CD14-positive monocyte (primary cell): ENCODE measurements around the gene NEMP2. TPM values are rescaled to one million over a fixed set of nuclear protein-coding genes. Genes with fewer than 3 reads are reported as not detected.
A peak's percentile ranks its signal among the peaks of the same experiment; 100 is the strongest.

Source experiments
- DNase-seq, 3 donors: peaks; one replicate each; pipeline ENCODE4 v3.0.0-alpha.2; 2011 to 2022
- H2AFZ ChIP-seq: 2 replicates; pipeline ENCODE4 v1.6.0; 2012; ENCODE audit warnings: mild to moderate bottlenecking, low read depth, low read length, inconsistent platforms; ENCODE audit not compliant: insufficient read depth, poor library complexity, severe bottlenecking
- H3K27ac ChIP-seq, 2 donors: 1 replicate in 1 of 2; 2 replicates in 1 of 2; pipeline ENCODE4 v1.5.1; 2012 to 2013; ENCODE audit warnings: low read length in 2 of 2, control low read depth in 1 of 2, inconsistent platforms in 1 of 2, low read depth in 1 of 2, mild to moderate bottlenecking in 1 of 2
- H3K27me3 ChIP-seq, 2 donors: one replicate each; pipeline versions ENCODE4 v1.6.0 to v1.6.1; 2011 to 2013; ENCODE audit warnings: low read length in 2 of 2; ENCODE audit not compliant: control insufficient read depth in 2 of 2, insufficient read depth in 2 of 2
- H3K36me3 ChIP-seq, 2 donors: replicated peaks in 1 of 2; 1 replicate in 1 of 2; 2 replicates in 1 of 2; pipeline versions ENCODE4 v1.5.1 to v1.6.1; 2012 to 2013; ENCODE audit warnings: low read length in 2 of 2, control low read depth in 1 of 2, inconsistent platforms in 1 of 2, mild to moderate bottlenecking in 1 of 2; ENCODE audit not compliant: insufficient read depth in 2 of 2, control insufficient read depth in 1 of 2
- H3K4me1 ChIP-seq, 2 donors: 1 replicate in 1 of 2; 2 replicates in 1 of 2; pipeline versions ENCODE4 v1.5.1 to v1.6.1; 2012 to 2013; ENCODE audit warnings: low read length in 2 of 2, control low read depth in 1 of 2, inconsistent platforms in 1 of 2, mild to moderate bottlenecking in 1 of 2, moderate library complexity in 1 of 2; ENCODE audit not compliant: insufficient read depth in 2 of 2, control insufficient read depth in 1 of 2
- H3K4me2 ChIP-seq: replicated peaks from 2 replicates; pipeline ENCODE3; 2012; ENCODE audit warnings: low read length, moderate library complexity, mild to moderate bottlenecking; ENCODE audit not compliant: poor library complexity, severe bottlenecking; ENCODE audit errors: extremely low read depth
- H3K4me3 ChIP-seq, 3 experiments: fragments of 200-600 bp in 1 of 3; sonication (generic) in 1 of 3; replicated peaks in 1 of 3; 1 replicate in 2 of 3; 2 replicates in 1 of 3; pipeline ENCODE4 v1.5.1; 2011 to 2013; ENCODE audit warnings: low read length in 3 of 3, mild to moderate bottlenecking in 3 of 3, control low read depth in 2 of 3, low read depth in 2 of 3, inconsistent platforms in 1 of 3, moderate library complexity in 1 of 3
- H3K79me2 ChIP-seq: 2 replicates; pipeline ENCODE4 v1.6.0; 2012; ENCODE audit warnings: mild to moderate bottlenecking, control low read depth, inconsistent platforms, low read length, moderate library complexity; ENCODE audit not compliant: insufficient read depth
- H3K9ac ChIP-seq: 2 replicates; pipeline ENCODE4 v1.6.0; 2017; ENCODE audit warnings: low read length, mild to moderate bottlenecking; ENCODE audit not compliant: insufficient read depth, poor library complexity, severe bottlenecking
- H3K9me3 ChIP-seq, 2 donors: replicated peaks in 1 of 2; 1 replicate in 1 of 2; 2 replicates in 1 of 2; pipeline versions ENCODE4 v1.5.1 to v1.6.1; 2012 to 2013; ENCODE audit warnings: low read length in 2 of 2, control low read depth in 1 of 2; ENCODE audit not compliant: control insufficient read depth in 1 of 2, insufficient read depth in 1 of 2
- H4K20me1 ChIP-seq: 2 replicates; pipeline ENCODE4 v1.6.0; 2012; ENCODE audit warnings: mild to moderate bottlenecking, low read length, control low read depth, moderate library complexity; ENCODE audit not compliant: insufficient read depth
- H3K27ac Mint-ChIP-seq, 7 donors: one replicate each; pipeline ENCODE4 v1.8.0; 2020; ENCODE audit warnings: mild to moderate bottlenecking in 7 of 7, mixed read lengths in 7 of 7, moderate library complexity in 6 of 7, inconsistent platforms in 2 of 7
- H3K27me3 Mint-ChIP-seq, 3 donors: one replicate each; pipeline ENCODE4 v1.8.0; 2021 to 2022; ENCODE audit warnings: low read depth in 3 of 3, mild to moderate bottlenecking in 3 of 3, mixed read lengths in 3 of 3, moderate library complexity in 3 of 3, inconsistent platforms in 1 of 3
- H3K36me3 Mint-ChIP-seq, 2 donors: one replicate each; pipeline ENCODE4 v1.8.0; 2020; ENCODE audit warnings: mixed read lengths in 2 of 2, inconsistent platforms in 1 of 2, mild to moderate bottlenecking in 1 of 2
- H3K4me1 Mint-ChIP-seq: one replicate; pipeline ENCODE4 v1.8.0; 2020; ENCODE audit warnings: mild to moderate bottlenecking, mixed read lengths
- H3K4me3 Mint-ChIP-seq, 2 donors: one replicate each; pipeline ENCODE4 v1.8.0; 2020; ENCODE audit warnings: mild to moderate bottlenecking in 2 of 2, mixed read lengths in 2 of 2, moderate library complexity in 1 of 2
- H3K9me3 Mint-ChIP-seq, 7 donors: one replicate each; pipeline ENCODE4 v1.8.0; 2020 to 2022; ENCODE audit warnings: mixed read lengths in 7 of 7, mild to moderate bottlenecking in 6 of 7, moderate library complexity in 6 of 7, inconsistent platforms in 2 of 7
- WGBS: methylation state at CpG from one replicate; pipeline ENCODE4 v1.1.5; 2013; ENCODE audit warnings: missing lambda C conversion rate; ENCODE audit not compliant: insufficient coverage; 5-methylcytosine and 5-hydroxymethylcytosine counted together
- intact Hi-C, 2 donors: fragments of 100-400 bp; cut with micrococcal nuclease; formaldehyde crosslinking; loops; one replicate each; pipeline versions ENCODE4 v1.15.0 to v1.15.1; 2023
- polyA plus RNA-seq, 3 donors: library from polyadenylated mRNA; depleted of rRNA in 1 of 3; unstranded in 2 of 3; stranded (reverse) in 1 of 3; fragments of 300-500 nt in 2 of 3; fragments of >200 nt in 1 of 3; fragmentation: Illumina TruSeq in 2 of 3; gene quantifications; 1 replicate in 2 of 3; 2 replicates in 1 of 3; pipeline ENCODE4 v1.2.3, GENCODE V29; 2012 to 2021
- TF ChIP-seq, protein P1 (sequence below): fragments of 200-600 bp; IDR thresholded peaks from one replicate; pipeline ENCODE4 v1.8.0; 2022; ENCODE audit warnings: antibody characterized with exemption, mild to moderate bottlenecking

The NEMP2 gene
- polyA plus RNA-seq, 3 donors = 0.44 to 2.5 (median 1.5) TPM

DNA sequence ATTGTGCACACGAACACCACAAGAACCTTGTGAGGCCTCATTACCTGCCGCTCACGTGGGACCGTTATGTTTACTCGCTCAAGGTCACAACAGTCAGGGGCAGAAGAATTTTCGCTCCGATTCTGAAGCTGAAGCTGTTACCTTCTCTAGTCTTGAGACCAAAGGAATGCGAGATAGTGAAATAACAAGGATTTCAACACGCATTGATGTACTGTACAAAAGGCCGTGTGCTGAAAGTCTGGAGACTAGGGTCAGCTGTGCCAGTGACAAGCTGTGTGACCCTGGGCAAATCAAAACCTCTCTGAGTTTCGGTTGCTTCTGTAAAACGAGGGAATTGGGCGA, 583 bp downstream of the NEMP2 start:
- no peaks in the 10 kb centered on the region for H3K27me3 Mint-ChIP-seq
- TF ChIP-seq, protein P1, sequence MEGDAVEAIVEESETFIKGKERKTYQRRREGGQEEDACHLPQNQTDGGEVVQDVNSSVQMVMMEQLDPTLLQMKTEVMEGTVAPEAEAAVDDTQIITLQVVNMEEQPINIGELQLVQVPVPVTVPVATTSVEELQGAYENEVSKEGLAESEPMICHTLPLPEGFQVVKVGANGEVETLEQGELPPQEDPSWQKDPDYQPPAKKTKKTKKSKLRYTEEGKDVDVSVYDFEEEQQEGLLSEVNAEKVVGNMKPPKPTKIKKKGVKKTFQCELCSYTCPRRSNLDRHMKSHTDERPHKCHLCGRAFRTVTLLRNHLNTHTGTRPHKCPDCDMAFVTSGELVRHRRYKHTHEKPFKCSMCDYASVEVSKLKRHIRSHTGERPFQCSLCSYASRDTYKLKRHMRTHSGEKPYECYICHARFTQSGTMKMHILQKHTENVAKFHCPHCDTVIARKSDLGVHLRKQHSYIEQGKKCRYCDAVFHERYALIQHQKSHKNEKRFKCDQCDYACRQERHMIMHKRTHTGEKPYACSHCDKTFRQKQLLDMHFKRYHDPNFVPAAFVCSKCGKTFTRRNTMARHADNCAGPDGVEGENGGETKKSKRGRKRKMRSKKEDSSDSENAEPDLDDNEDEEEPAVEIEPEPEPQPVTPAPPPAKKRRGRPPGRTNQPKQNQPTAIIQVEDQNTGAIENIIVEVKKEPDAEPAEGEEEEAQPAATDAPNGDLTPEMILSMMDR = no peak
- peak overlapping the region; percentile 94 to 95 for H3K4me3 Mint-ChIP-seq
- peaks cover 41% of the 10 kb centered on the region for H3K4me1 Mint-ChIP-seq
- Histone ChIP-seq H3K9me3 (peaks cover 5 to 8% of the 10 kb centered on the region in 2 donors), H3K9ac (peak overlapping the region; percentile 87), H3K27ac (peak overlapping the region; percentile 59 to 95), H3K4me1 (peaks cover 28 to 41% of the 10 kb centered on the region in 2 donors), H3K27me3 (no peaks in the 10 kb centered on the region), H3K79me2 (peaks cover 20% of the 10 kb centered on the region), H3K36me3 (no peaks in the 10 kb centered on the region), H4K20me1 (no peaks in the 10 kb centered on the region), H3K4me3 (peak overlapping the region; percentile 72 to 98 (median 87)), H2AFZ (peak overlapping the region; percentile 94), H3K4me2 (peak overlapping the region; percentile 86)
- H3K36me3 Mint-ChIP-seq = peaks cover 0 to 3% of the 10 kb centered on the region in 2 donors
- intact Hi-C loops = loop anchor here (5.0 to 10.0 kb wide), 2 partner anchors 111 to 113 kb away; partner anchors contain the start of gene NAB1 (in 2 of the 2)
- H3K9me3 Mint-ChIP-seq = peaks cover 11 to 23% (median 15%) of the 10 kb centered on the region in 7 donors
- peak overlapping the region; percentile 91 to 97 (median 96) for H3K27ac Mint-ChIP-seq
- peak in 1 of 3 donors; percentile 12 for DNase-seq
- 6% methylated on average over 13 of the region's 13 CpGs for WGBS

DNA sequence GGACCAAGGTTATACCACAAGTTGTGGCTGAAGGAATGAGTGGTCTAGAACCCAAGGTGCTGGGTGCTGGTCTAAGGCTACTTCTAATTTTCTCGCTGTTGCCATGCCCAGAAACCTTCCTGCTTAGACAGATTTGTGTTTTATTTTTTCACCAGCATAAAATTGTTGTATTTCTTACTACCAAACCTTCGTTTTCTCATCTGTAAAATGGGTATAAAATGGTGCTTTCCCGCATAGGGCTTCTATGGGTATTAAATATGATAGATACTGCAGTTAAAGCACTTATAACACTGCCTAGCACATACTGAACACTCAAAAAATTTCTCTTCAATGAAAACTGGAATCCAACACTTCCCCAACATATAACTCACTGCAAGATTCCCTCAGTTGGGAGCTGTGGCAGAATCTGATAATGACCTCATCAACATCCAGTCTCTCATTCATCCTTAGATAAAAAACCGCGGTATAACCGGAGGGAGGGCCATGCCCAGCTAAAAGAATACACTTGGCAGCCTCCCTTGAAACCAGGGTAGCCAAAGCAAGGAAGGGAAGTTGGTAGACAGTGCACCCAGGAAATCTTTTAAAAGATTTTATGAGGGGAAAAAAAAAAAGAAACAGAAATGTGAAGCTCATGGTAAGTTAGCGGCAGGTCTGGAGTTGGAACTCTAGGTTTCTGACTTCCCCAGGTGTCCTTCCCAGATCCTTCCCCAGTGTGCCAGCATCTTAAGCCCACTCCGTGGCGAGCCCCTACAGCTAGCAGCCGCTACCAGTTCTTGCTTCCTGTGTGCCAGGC, 1.2 kb downstream of the NEMP2 start:
- Mint-ChIP-seq H3K27ac (peak overlapping the region; percentile 91 to 97 (median 96)), H3K36me3 (peaks cover 0 to 3% of the 10 kb centered on the region in 2 donors), H3K4me1 (peaks cover 47% of the 10 kb centered on the region), H3K9me3 (peaks cover 6 to 18% (median 12%) of the 10 kb centered on the region in 7 donors), H3K4me3 (peak overlapping the region; percentile 94 to 95), H3K27me3 (no peaks in the 10 kb centered on the region)
- Histone ChIP-seq H3K4me2 (peak overlapping the region; percentile 86), H3K4me1 (peaks cover 33 to 46% of the 10 kb centered on the region in 2 donors), H2AFZ (peak overlapping the region; percentile 94), H3K27ac (peak overlapping the region; percentile 59 to 95), H3K4me3 (peak overlapping the region; percentile 72 to 98 (median 87)), H3K27me3 (no peaks in the 10 kb centered on the region), H3K9me3 (peaks cover 5 to 8% of the 10 kb centered on the region in 2 donors), H3K9ac (peak overlapping the region; percentile 87), H4K20me1 (no peaks in the 10 kb centered on the region), H3K79me2 (peaks cover 20% of the 10 kb centered on the region), H3K36me3 (no peaks in the 10 kb centered on the region)
- intact Hi-C loops = loop anchor here (5.0 to 10.0 kb wide), 2 partner anchors 111 to 114 kb away; partner anchors contain the start of gene NAB1 (in 2 of the 2)
- TF ChIP-seq, protein P1 = no peak
- 38% methylated on average over 6 of the region's 10 CpGs for WGBS
- no peak for DNase-seq
